Stimulated activated naive B cell treated with anti-CD40 and anti-IgM and Interleukin-4, amounts not matched to agents 10 μg/mL and 1 μg/mL and 100 μg/mL, for 72 hours (primary cell): ENCODE results near the gene DOCK1.

Experiments used
- ATAC-seq, 2 donors: fragments of 150-1000 bp; cut with Tn5 transposase; replicated peaks; 2 replicates each; pipeline ENCODE4 v1.10.0; 2021; ENCODE audit warnings: moderate library complexity in 1 of 2
- DNase-seq: peaks from one replicate; pipeline ENCODE4 v3.0.0; 2021
- H3K27ac Mint-ChIP-seq: one replicate; pipeline ENCODE4 v1.8.0; 2022; ENCODE audit warnings: mild to moderate bottlenecking, mixed read lengths
- H3K27me3 Mint-ChIP-seq, 2 donors: one replicate each; pipeline ENCODE4 v1.8.0; 2022; ENCODE audit warnings: mixed read lengths in 2 of 2
- H3K36me3 Mint-ChIP-seq, 2 donors: one replicate each; pipeline ENCODE4 v1.8.0; 2022; ENCODE audit warnings: mixed read lengths in 2 of 2, mild to moderate bottlenecking in 1 of 2
- H3K4me1 Mint-ChIP-seq, 2 donors: one replicate each; pipeline ENCODE4 v1.8.0; 2022; ENCODE audit warnings: mixed read lengths in 2 of 2, mild to moderate bottlenecking in 1 of 2
- H3K4me3 Mint-ChIP-seq, 2 donors: one replicate each; pipeline ENCODE4 v1.8.0; 2022; ENCODE audit warnings: mild to moderate bottlenecking in 2 of 2, mixed read lengths in 2 of 2, moderate library complexity in 1 of 2
- H3K9me3 Mint-ChIP-seq, 2 donors: one replicate each; pipeline ENCODE4 v1.8.0; 2022; ENCODE audit warnings: mixed read lengths in 2 of 2, mild to moderate bottlenecking in 1 of 2

The DOCK1 gene

DNA sequence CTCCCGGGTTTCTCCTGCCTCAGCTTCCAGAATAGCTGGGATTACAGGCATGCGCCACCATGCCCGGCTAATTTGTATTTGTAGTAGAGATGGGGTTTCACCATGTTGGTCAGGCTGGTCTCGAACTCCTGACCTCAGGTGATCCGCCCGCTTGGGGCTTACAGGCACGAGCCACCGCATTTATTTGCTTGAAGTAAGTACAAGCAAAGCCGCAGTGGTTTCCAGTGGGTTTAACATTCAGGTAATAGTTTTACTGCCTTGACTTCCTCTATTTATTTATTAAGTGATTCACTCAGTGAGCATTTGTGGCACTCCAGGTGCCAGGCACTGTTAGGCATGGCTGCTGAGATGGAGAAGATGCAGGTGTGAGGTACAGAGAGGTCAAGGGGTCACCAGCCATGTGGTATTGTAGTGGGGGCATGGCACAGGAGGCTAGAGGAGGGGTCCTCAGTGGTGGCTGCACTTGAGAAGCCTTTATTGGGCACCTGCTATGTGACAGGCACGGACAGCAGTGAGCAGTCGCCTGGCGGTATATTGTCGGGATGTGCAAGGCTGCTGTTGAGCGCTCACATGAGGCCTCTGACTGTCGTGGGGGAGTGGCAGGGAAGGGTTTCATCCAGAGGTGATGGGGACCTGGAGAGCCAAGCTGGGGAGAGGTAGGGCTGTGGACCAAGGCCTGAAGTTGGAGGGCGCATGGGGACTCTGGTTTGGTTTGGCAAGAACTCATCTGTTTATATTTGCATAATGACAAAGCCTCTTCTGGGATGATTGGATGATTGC lies 54.9 kb downstream of the DOCK1 start:
- H3K27ac Mint-ChIP-seq, result no peak overlapping the region
- no peak for ATAC-seq
- peaks cover 3 to 6% of the 10 kb centered on the region in 2 donors for H3K4me1 Mint-ChIP-seq
- H3K36me3 Mint-ChIP-seq, result no peaks in the 10 kb centered on the region
- H3K27me3 Mint-ChIP-seq, result no peaks in the 10 kb centered on the region
- DNase-seq, result no peak
- H3K9me3 Mint-ChIP-seq, result no peaks in the 10 kb centered on the region
- H3K4me3 Mint-ChIP-seq, result no peak overlapping the region

DNA sequence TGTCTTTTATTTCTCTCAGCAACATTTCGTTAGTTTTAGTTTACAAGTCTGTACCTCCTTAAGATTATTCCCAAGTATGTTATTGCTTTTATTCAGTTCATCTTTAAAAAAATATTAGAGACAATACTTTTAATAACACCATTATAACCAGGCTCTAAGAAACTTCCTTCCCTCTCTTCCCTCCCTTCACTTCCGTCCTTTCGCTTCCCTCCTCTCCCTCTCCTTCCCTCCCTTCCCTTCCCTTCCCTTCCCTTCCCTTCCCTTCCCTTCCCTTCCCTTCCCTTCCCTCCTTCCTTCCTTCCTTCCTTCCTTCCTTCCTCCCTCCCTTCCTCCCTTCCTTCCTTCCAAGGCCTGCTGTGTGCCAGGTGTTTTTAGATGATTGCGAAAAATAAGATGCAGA lies 58.1 kb downstream of the DOCK1 start:
- ATAC-seq, result no peak
- Mint-ChIP-seq H3K4me3 (no peak overlapping the region), H3K9me3 (peaks cover 0 to 2% of the 10 kb centered on the region in 2 donors), H3K27ac (no peak overlapping the region), H3K36me3 (no peaks in the 10 kb centered on the region), H3K4me1 (peaks cover 3 to 6% of the 10 kb centered on the region in 2 donors), H3K27me3 (no peaks in the 10 kb centered on the region)
- DNase-seq, result no peak

GRCh38 chr10:126964190-126964589 lies 59.0 kb downstream of the DOCK1 start:
- no peak overlapping the region for H3K4me3 Mint-ChIP-seq
- no peaks in the 10 kb centered on the region for H3K36me3 Mint-ChIP-seq
- peaks cover 0 to 2% of the 10 kb centered on the region in 2 donors for H3K9me3 Mint-ChIP-seq
- ATAC-seq (no peak), DNase-seq (no peak)
- H3K4me1 Mint-ChIP-seq, result peaks cover 3 to 6% of the 10 kb centered on the region in 2 donors
- no peak overlapping the region for H3K27ac Mint-ChIP-seq
- H3K27me3 Mint-ChIP-seq, result no peaks in the 10 kb centered on the region

- Mint-ChIP-seq H3K36me3 (no peaks in the 10 kb centered on the region), H3K4me3 (no peak overlapping the region), H3K4me1 (no peaks in the 10 kb centered on the region), H3K9me3 (peaks cover 0 to 2% of the 10 kb centered on the region in 2 donors), H3K27ac (no peak overlapping the region), H3K27me3 (no peaks in the 10 kb centered on the region)
- DNase-seq (no peak), ATAC-seq (no peak)
Observed at GRCh38 chr10:126966938-126967337, 61.7 kb downstream of the DOCK1 start.

DNA sequence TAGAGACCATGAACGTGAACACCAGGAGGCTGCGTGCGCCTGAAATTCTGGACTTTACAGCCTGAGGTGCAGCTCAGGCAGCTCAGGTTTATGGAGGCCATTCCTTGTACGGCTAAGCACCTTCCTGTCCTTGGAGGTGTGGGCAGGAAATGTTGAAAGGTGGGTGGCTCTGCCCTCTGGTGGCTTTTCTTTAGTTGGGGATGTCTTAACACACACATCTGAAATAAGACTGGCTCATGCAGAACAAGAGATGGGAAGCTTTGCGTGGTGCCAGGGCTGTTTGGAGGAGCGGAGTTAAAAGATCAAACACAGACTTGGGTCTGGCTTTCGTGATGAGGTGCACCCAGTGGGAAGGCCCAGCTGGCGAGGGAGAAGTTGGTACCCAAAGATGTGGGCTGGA lies 64.1 kb downstream of the DOCK1 start:
- ATAC-seq (no peak), DNase-seq (no peak)
- H3K27me3 Mint-ChIP-seq, result no peaks in the 10 kb centered on the region
- H3K27ac Mint-ChIP-seq, result no peak overlapping the region
- H3K4me3 Mint-ChIP-seq, result no peak overlapping the region
- no peaks in the 10 kb centered on the region for H3K4me1 Mint-ChIP-seq
- no peaks in the 10 kb centered on the region for H3K36me3 Mint-ChIP-seq
- H3K9me3 Mint-ChIP-seq, result peaks cover 0 to 2% of the 10 kb centered on the region in 2 donors

GRCh38 chr10:126972635-126973414 lies 67.6 kb downstream of the DOCK1 start:
- DNase-seq (no peak), ATAC-seq (no peak)
- Mint-ChIP-seq H3K36me3 (no peaks in the 10 kb centered on the region), H3K9me3 (no peaks in the 10 kb centered on the region), H3K4me1 (no peaks in the 10 kb centered on the region), H3K4me3 (no peak overlapping the region), H3K27ac (no peak overlapping the region), H3K27me3 (no peaks in the 10 kb centered on the region)

GRCh38 chr10:126975221-126975620 lies 70.0 kb downstream of the DOCK1 start:
- no peak for ATAC-seq
- no peak overlapping the region for H3K4me3 Mint-ChIP-seq
- H3K27ac Mint-ChIP-seq, result no peak overlapping the region

DNA sequence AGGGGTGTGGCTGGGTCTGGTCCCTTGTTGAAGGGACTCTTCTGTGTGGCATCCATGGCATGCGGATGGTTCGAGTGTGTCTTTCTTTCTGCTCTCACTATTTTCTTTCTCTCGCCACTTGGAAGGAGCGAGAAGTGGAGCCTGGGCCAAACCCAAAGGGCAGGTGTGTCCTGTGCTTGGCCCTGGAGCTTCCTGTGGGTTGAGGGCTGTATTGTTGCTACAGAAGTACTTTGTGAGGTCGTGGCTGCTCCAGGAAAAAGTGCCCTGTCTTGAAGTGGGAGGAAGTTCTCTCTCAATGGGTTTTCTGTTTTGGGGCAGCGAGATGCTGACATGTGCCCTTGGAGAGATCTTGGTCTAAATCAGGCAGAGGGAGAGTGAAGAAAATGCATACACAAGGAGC lies 72.0 kb downstream of the DOCK1 start:
- Mint-ChIP-seq H3K4me1 (no peaks in the 10 kb centered on the region), H3K4me3 (no peak overlapping the region), H3K9me3 (no peaks in the 10 kb centered on the region), H3K27ac (no peak overlapping the region), H3K27me3 (no peaks in the 10 kb centered on the region), H3K36me3 (no peaks in the 10 kb centered on the region)
- DNase-seq (no peak), ATAC-seq (no peak)

More at GRCh38 chr10:126975221-126975620, 70.0 kb downstream of the DOCK1 start:
- H3K4me1 Mint-ChIP-seq, result no peaks in the 10 kb centered on the region
- DNase-seq, result no peak
- H3K27me3 Mint-ChIP-seq, result no peaks in the 10 kb centered on the region
- no peaks in the 10 kb centered on the region for H3K36me3 Mint-ChIP-seq
- H3K9me3 Mint-ChIP-seq, result no peaks in the 10 kb centered on the region

DNA sequence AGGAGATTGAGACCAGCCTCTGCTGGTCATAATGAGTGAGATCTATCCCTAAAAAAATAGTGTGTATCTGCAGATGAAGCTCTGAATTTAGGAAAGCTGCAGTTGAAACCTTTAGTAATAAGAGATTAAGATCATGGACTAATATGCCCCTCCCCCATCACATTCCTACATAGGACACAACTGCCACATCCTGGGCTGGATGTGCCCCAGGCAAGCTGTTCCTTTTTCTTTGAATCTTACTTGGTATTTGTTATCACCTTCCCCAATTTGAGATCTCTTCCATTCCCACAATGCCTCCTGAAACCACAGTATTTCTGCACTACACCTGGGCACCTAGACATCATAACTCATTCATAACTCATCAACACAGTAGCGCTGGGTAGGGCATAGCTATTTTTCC lies 74.1 kb downstream of the DOCK1 start:
- Mint-ChIP-seq H3K27me3 (no peaks in the 10 kb centered on the region), H3K4me1 (no peaks in the 10 kb centered on the region), H3K9me3 (no peaks in the 10 kb centered on the region), H3K27ac (no peak overlapping the region), H3K36me3 (no peaks in the 10 kb centered on the region), H3K4me3 (no peak overlapping the region)
- DNase-seq (no peak), ATAC-seq (no peak)

DNA sequence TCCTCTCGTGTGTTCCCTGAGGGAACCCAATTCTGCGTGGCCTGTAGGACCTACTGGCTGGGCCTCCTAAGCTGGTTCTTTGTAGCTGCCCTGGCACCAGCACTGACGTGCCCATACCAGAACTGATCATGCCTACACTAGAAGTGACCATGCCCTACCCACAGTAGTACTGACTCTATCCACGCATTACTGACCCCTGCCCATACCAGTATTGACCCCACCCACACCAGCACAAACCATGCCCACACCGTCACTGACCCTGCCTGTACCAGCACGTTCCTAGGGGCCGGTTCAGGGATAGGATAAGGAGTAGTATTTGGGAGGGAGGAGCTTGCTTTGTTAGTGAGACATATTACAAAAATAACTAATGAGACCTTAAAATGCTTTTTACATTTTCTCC lies 88.0 kb downstream of the DOCK1 start:
- ATAC-seq (no peak), DNase-seq (no peak)
- Mint-ChIP-seq H3K36me3 (no peaks in the 10 kb centered on the region), H3K9me3 (no peaks in the 10 kb centered on the region), H3K27ac (no peak overlapping the region), H3K27me3 (no peaks in the 10 kb centered on the region), H3K4me1 (no peaks in the 10 kb centered on the region), H3K4me3 (no peak overlapping the region)

- Mint-ChIP-seq H3K27ac (no peak overlapping the region), H3K9me3 (peaks cover 4% of the 10 kb centered on the region in 2 donors), H3K36me3 (no peaks in the 10 kb centered on the region), H3K27me3 (no peaks in the 10 kb centered on the region), H3K4me1 (no peaks in the 10 kb centered on the region), H3K4me3 (no peak overlapping the region)
- no peak for ATAC-seq
- DNase-seq, result no peak
Observed at GRCh38 chr10:126997801-126998590, 92.8 kb downstream of the DOCK1 start.

GRCh38 chr10:127000598-127000997 lies 95.4 kb downstream of the DOCK1 start:
- Mint-ChIP-seq H3K4me1 (no peaks in the 10 kb centered on the region), H3K4me3 (no peak overlapping the region), H3K27me3 (no peaks in the 10 kb centered on the region), H3K9me3 (peaks cover 4% of the 10 kb centered on the region in 2 donors), H3K27ac (no peak overlapping the region), H3K36me3 (no peaks in the 10 kb centered on the region)
- ATAC-seq (no peak), DNase-seq (no peak)

GRCh38 chr10:127003032-127003685 lies 97.9 kb downstream of the DOCK1 start:
- H3K4me3 Mint-ChIP-seq, result no peak overlapping the region
- DNase-seq (no peak), ATAC-seq (no peak)
- H3K4me1 Mint-ChIP-seq, result no peaks in the 10 kb centered on the region
- H3K27ac Mint-ChIP-seq, result no peak overlapping the region
- H3K9me3 Mint-ChIP-seq, result peaks cover 4% of the 10 kb centered on the region in 2 donors
- no peaks in the 10 kb centered on the region for H3K27me3 Mint-ChIP-seq
- H3K36me3 Mint-ChIP-seq, result no peaks in the 10 kb centered on the region

- Mint-ChIP-seq H3K4me3 (no peak overlapping the region), H3K9me3 (no peaks in the 10 kb centered on the region), H3K4me1 (no peaks in the 10 kb centered on the region), H3K27me3 (no peaks in the 10 kb centered on the region), H3K36me3 (no peaks in the 10 kb centered on the region), H3K27ac (no peak overlapping the region)
- no peak for DNase-seq
- ATAC-seq, result no peak
Observed at GRCh38 chr10:127006453-127006852, 101.2 kb downstream of the DOCK1 start.
